PFSK-1 (cell line): ENCODE measurements around the gene SCN1B.

Experiments used
- POLR2AphosphoS5 ChIP-seq: IDR thresholded peaks from 2 replicates; pipeline ENCODE4 v1.6.1; 2012; ENCODE audit warnings: low read depth, mild to moderate bottlenecking, control low read depth, low read length, moderate library complexity
- REST ChIP-seq, 2 experiments: IDR thresholded peaks; 2 replicates each; pipeline versions ENCODE4 v1.6.1 to v1.8.0; 2011 to 2012; ENCODE audit warnings: low read depth in 2 of 2, low read length in 2 of 2, control low read depth in 1 of 2, inconsistent platforms in 1 of 2, mild to moderate bottlenecking in 1 of 2, moderate library complexity in 1 of 2; ENCODE audit not compliant: insufficient read depth in 1 of 2
- SIN3A ChIP-seq: IDR thresholded peaks from 2 replicates; pipeline ENCODE4 v1.6.1; 2012; ENCODE audit warnings: mild to moderate bottlenecking, low read length, moderate library complexity, borderline replicate concordance; ENCODE audit not compliant: insufficient read depth
- TAF1 ChIP-seq: IDR thresholded peaks from 2 replicates; pipeline ENCODE4 v1.6.1; 2012; ENCODE audit warnings: low read length, control low read depth, borderline replicate concordance; ENCODE audit not compliant: insufficient read depth

GRCh38 chr19:35080613-35081170 is 50.4 kb downstream of the SCN1B start:
- TF ChIP-seq POLR2AphosphoS5 = no peak
- TF ChIP-seq TAF1 = no peak
- TF ChIP-seq SIN3A = no peak
- TF ChIP-seq REST (IDR thresholded peaks at IDR 0.05; ENCODE audit: insufficient read depth in 1 of 2, low read depth in 2 of 2, low read length in 2 of 2) = no peak
